HG03025 (cell line): ENCODE measurements around the gene CENPF.
"Not testable (repeated sequence)": the region's sequence is repeated elsewhere in the genome, so short reads cannot be mapped to it uniquely, and the experiment has no call there.

Experiments used
- ATAC-seq: cut with Tn5 transposase; IDR thresholded peaks from one replicate; pipeline ENCODE4 v1.9.1; 2021; ENCODE audit warnings: mild to moderate bottlenecking, moderate library complexity; ENCODE audit not compliant: unreplicated experiment, low FRiP score

CENPF gene

GRCh38 chr1:214602764-214603657 is at the start of gene CENPF:
CENPF (plus strand) TSS chr1:214603195; CDS start chr1:214613755, 10,560 bp downstream.
- ATAC-seq = peak; percentile 100

- no peak for ATAC-seq
Measured at GRCh38 chr1:214557952-214558735, 44.9 kb upstream of the CENPF start.

- ATAC-seq = no peak
Measured at GRCh38 chr1:214563881-214564280, 39.1 kb upstream of the CENPF start.

- ATAC-seq = no peak
Measured at GRCh38 chr1:214565310-214565709, 37.7 kb upstream of the CENPF start.

- ATAC-seq = no peak
Measured at GRCh38 chr1:214566158-214567104, 36.6 kb upstream of the CENPF start.

- ATAC-seq = no peak
Measured at GRCh38 chr1:214567481-214567980, 35.5 kb upstream of the CENPF start.

GRCh38 chr1:214568328-214568727 is 34.7 kb upstream of the CENPF start:
- ATAC-seq = no peak

GRCh38 chr1:214569357-214570004 is 33.5 kb upstream of the CENPF start:
- no peak for ATAC-seq

GRCh38 chr1:214570442-214570841 is 32.6 kb upstream of the CENPF start:
- no peak for ATAC-seq

- ATAC-seq = no peak
Measured at GRCh38 chr1:214571281-214571680, 31.7 kb upstream of the CENPF start.

GRCh38 chr1:214573386-214574318 is 29.3 kb upstream of the CENPF start:
- no peak for ATAC-seq

GRCh38 chr1:214574598-214575411 is 28.2 kb upstream of the CENPF start:
- ATAC-seq = no peak

GRCh38 chr1:214576120-214576519 is 26.9 kb upstream of the CENPF start:
- not testable (repeated sequence) for ATAC-seq

- no peak for ATAC-seq
Measured at GRCh38 chr1:214579183-214579582, 23.8 kb upstream of the CENPF start.

- no peak for ATAC-seq
Measured at GRCh38 chr1:214581785-214582184, 21.2 kb upstream of the CENPF start.

- ATAC-seq = no peak
Measured at GRCh38 chr1:214582289-214582891, 20.6 kb upstream of the CENPF start.

GRCh38 chr1:214583113-214583512 is 19.9 kb upstream of the CENPF start:
- no peak for ATAC-seq
